ENCODE results near the gene FANCI.

The FANCI gene

DNA sequence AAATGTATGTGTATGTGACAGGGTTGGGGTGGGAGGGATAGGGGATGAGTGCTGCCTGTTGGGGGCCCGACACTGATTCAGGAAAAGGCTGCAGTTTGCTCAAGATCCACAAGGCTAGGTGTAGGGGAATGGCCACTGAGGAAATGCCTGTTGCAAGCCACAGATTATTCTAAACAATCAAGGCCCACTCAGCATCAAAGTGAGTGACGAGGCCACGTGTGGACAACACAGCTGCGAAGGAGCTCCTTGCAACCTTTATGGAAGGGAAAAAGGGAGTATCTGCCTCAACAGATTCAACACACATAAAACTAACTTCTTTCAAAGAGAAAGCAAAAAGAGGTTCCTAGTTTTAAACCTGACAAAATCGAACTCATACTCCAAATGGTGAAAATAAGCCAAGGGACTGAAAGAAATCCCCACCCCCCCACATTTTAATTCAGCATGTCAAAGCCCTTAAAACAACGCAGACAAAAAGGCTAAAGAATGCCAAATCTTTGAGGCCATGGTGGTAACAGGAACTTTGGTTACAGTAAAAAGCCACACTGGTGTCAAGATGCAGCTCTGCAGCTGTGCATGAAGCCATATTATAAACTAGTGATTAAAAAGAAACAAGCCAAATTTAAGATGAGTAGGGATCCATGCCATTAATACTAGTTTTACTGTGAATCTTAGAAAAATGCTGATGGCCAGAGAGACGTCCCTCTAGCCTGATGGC lies 87.3 kb downstream of the FANCI start:
- no peak overlapping the region for H3K27ac ChIP-seq
- POLR2A ChIA-PET (ENCODE audit: low non-redundant PET), result no interaction called here
- TF ChIP-seq, protein P1, sequence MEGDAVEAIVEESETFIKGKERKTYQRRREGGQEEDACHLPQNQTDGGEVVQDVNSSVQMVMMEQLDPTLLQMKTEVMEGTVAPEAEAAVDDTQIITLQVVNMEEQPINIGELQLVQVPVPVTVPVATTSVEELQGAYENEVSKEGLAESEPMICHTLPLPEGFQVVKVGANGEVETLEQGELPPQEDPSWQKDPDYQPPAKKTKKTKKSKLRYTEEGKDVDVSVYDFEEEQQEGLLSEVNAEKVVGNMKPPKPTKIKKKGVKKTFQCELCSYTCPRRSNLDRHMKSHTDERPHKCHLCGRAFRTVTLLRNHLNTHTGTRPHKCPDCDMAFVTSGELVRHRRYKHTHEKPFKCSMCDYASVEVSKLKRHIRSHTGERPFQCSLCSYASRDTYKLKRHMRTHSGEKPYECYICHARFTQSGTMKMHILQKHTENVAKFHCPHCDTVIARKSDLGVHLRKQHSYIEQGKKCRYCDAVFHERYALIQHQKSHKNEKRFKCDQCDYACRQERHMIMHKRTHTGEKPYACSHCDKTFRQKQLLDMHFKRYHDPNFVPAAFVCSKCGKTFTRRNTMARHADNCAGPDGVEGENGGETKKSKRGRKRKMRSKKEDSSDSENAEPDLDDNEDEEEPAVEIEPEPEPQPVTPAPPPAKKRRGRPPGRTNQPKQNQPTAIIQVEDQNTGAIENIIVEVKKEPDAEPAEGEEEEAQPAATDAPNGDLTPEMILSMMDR (conservative IDR thresholded peaks at IDR 0.05; ENCODE audit: low read depth), result no peak
- no peak for DNase-seq (ENCODE audit: low spot score)
- CTCF ChIA-PET, result interaction anchor here (1.2 kb wide), 1 partner anchor 10 kb away, joined by 3 read pairs; no protein-coding TSS in a partner anchor

DNA sequence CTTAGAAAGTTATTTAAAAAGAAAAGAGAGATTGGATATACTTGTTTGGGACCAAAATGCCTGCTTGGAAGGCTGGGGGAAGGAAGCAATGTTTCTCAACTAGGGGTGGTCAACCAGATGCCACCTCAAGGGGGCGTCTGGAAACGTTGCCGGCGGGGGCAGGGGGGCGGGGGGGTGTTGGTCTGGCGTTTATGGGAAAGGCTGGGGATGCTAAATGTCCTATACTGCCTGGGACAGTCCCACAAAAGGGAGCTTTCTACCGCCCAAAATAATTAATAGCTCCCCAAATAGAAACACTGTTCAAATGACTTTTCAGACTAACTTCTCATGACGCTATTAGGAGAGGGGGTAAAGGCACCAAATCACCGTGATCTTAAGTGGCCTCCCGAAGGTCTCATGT lies 88.7 kb downstream of the FANCI start:
- TF ChIP-seq, protein P1 (conservative IDR thresholded peaks at IDR 0.05; ENCODE audit: low read depth), result peak; percentile 52; the same call in 1 of the 2 replicates
- peak overlapping the region; percentile 89; the same call in 1 of the 2 replicates for H3K27ac ChIP-seq
- ChIA-PET CTCF (interaction anchor here (0.6 to 0.7 kb wide), 3 partner anchors 9 to 47 kb away, joined by 3 to 4 read pairs (median 4); no protein-coding TSS in a partner anchor), POLR2A (ENCODE audit: low non-redundant PET) (no interaction called here)
- DNase-seq (ENCODE audit: low spot score), result peak; percentile 46

DNA sequence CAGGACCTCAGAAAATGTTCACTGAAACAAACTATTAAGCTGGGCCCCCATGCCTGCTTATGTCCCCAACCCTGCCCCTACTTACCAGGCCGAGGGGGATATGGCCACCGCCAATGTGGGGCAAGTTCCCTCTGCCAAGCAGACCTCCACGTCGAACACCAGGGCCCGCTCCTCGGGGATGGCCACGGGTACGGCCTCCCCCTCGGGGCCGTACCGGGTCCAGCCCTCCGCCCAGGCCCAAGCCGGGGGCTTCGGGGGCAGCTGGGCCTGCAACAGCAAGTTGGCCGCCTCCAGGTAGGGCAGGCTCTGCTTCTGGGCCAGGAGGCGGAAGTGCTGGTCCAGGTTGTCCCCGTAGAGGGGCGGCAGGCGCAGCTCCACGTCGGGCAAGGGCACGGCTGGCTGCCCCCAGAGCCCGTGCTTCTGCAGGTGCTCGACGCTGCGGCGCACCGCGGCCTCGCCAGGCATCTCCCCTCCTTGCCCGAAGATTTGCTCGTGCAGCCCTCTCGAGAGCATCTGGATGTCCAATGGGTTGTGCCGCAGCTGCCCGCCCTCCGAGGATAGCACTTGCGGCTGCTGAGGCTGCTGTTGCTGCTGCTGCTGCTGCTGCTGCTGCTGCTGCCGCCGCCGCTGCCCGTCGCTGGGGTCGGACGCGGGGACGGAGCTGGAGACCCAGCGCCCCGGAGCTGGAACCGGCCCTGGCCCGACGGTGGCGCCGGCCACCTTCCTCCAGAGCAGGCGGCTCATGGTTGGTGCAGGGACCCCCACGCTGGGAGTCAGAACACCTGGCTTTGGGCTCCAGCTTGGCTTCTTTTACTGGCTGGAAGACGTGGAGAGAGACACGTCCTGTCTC lies 89.5 kb downstream of the FANCI start:
- TF ChIP-seq, protein P1 (conservative IDR thresholded peaks at IDR 0.05; ENCODE audit: low read depth), result no peak
- peak overlapping the region; percentile 89 for H3K27ac ChIP-seq
- DNase-seq (ENCODE audit: low spot score), result no peak
- ChIA-PET POLR2A (ENCODE audit: low non-redundant PET) (no interaction called here), CTCF (interaction anchor here (1.1 kb wide), 1 partner anchor 97 kb away, joined by 3 read pairs; no protein-coding TSS in a partner anchor)

DNA sequence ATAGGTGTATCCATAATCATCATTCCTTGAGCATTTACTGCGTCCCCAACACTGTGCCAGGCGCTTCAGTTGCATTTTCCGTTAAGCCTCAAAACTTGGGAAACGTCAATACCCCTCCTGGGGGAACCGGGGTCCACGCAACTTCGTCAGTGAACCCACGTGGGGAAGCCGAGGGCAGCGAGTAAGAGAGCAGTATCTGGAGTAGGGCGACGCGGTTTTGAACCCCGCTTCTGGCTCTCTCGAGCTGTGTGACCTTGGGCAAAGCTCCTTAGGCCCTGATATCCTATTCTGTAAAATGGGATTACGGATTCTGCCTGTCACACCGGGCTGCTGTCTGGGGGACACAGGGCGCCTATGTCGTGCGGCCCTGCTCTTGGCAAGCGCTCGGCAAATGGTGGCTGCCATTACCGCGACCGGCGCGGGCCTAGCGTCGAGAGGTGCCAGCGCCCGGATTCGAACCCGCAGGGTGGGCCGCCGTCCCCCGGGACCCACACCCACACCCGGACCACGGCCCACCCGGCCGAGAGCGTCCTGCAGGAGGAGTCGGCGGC lies 90.3 kb downstream of the FANCI start:
- no peak for DNase-seq (ENCODE audit: low spot score)
- TF ChIP-seq, protein P1 (conservative IDR thresholded peaks at IDR 0.05; ENCODE audit: low read depth), result no peak
- H3K27ac ChIP-seq, result peak overlapping the region; percentile 89
- POLR2A ChIA-PET (ENCODE audit: low non-redundant PET), result no interaction called here
- CTCF ChIA-PET, result interaction anchor here (1.1 kb wide), 1 partner anchor 96 kb away, joined by 3 read pairs; no protein-coding TSS in a partner anchor

DNA sequence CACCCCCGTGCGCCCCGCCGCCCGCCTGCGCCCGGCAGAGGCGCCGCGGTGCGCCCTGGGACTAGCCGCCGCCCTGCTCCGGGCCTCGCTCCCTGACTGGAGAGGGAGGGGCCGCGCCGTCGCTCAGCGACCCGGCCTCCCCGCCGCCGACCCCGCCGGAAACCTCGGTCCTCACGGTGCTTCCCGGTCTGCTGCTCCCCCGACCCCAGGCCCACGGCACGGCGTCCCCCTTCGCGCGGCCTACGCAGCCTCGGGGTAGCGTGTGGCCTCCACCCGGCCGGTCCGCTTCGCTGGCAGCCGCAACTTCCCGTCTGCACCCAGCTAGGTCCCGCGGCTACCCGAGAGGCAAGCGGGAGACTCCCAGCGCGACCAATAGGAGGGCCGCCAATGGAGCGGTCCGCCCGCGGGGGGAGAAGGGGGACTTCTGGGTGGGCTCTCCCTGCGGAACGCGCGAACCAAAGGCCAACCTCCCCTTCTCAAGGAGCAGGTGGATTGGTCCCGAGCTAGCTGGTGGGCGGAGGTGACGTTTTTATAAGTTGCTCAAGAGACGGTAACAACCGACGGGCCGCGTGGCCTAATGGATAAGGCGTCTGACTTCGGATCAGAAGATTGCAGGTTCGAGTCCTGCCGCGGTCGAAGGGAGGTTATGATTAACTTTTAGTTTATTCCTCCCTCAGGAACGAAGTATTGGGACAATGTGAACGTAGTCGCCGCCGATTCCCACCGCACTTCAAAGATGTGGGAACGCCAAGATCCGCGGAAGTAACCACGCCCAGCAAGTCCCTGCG lies 90.9 kb downstream of the FANCI start, which contains the start of gene POLG:
Gene POLG, minus strand, starts transcription at position 315 of the 788 bp plus-strand sequence. CDS start 1,070 bp downstream, outside the sequence.
- CTCF ChIA-PET, result interaction anchor here (0.6 to 1.2 kb wide), 2 partner anchors 23 kb away, joined by 3 to 5 read pairs; no protein-coding TSS in a partner anchor
- peak within 1 kb of the TSS; percentile 89 for H3K27ac ChIP-seq
- TF ChIP-seq, protein P1 (conservative IDR thresholded peaks at IDR 0.05; ENCODE audit: low read depth), result no peak
- POLR2A ChIA-PET (ENCODE audit: low non-redundant PET), result interaction anchor here (0.6 kb wide), 1 partner anchor 62 kb away, joined by 8 read pairs; no protein-coding TSS in a partner anchor
- peak; percentile 98 for DNase-seq (ENCODE audit: low spot score)
